H9 (cell line): ENCODE measurements around the gene PPL. TPM values are rescaled to one million over a fixed set of nuclear protein-coding genes. Genes with fewer than 3 reads are reported as not detected.

Source experiments
- DNase-seq: peaks from one replicate; pipeline ENCODE4 v3.0.0-alpha.2; 2017
- H2AFZ ChIP-seq: one replicate; pipeline ENCODE4 v1.6.1; 2013; ENCODE audit warnings: mild to moderate bottlenecking, low read length, control low read depth, moderate library complexity
- H2AK5ac ChIP-seq: 2 replicates; pipeline ENCODE4 v1.6.1; 2013; ENCODE audit warnings: low read length, control low read depth, mixed read lengths; ENCODE audit not compliant: insufficient read length
- H2BK120ac ChIP-seq: one replicate; pipeline ENCODE4 v1.6.1; 2013; ENCODE audit warnings: low read depth, mild to moderate bottlenecking, low read length, control low read depth, inconsistent platforms; ENCODE audit not compliant: poor library complexity, severe bottlenecking
- H2BK12ac ChIP-seq: 2 replicates; pipeline ENCODE4 v1.6.1; 2013; ENCODE audit warnings: low read length, control low read depth, mixed read lengths, low read depth; ENCODE audit not compliant: insufficient read length
- H2BK15ac ChIP-seq: 2 replicates; pipeline ENCODE4 v1.6.1; 2013; ENCODE audit warnings: low read depth, low read length, control low read depth
- H2BK20ac ChIP-seq: one replicate; pipeline ENCODE4 v1.6.1; 2013; ENCODE audit warnings: low read depth, mild to moderate bottlenecking, low read length, control low read depth, inconsistent platforms; ENCODE audit not compliant: poor library complexity, severe bottlenecking
- H2BK5ac ChIP-seq: 2 replicates; pipeline ENCODE4 v1.6.1; 2013; ENCODE audit warnings: low read length, control low read depth, mixed read lengths; ENCODE audit not compliant: insufficient read length
- H3K14ac ChIP-seq: 2 replicates; pipeline ENCODE4 v1.6.1; 2013; ENCODE audit warnings: low read length, control low read depth; ENCODE audit not compliant: insufficient read depth
- H3K18ac ChIP-seq: 2 replicates; pipeline ENCODE4 v1.6.1; 2013; ENCODE audit warnings: low read depth, mild to moderate bottlenecking, mixed read lengths, low read length, control low read depth; ENCODE audit not compliant: insufficient read length
- H3K23ac ChIP-seq: 2 replicates; pipeline ENCODE4 v1.6.1; 2013; ENCODE audit warnings: low read length, control low read depth, mixed read lengths, low read depth; ENCODE audit not compliant: insufficient read length
- H3K23me2 ChIP-seq: 2 replicates; pipeline ENCODE4 v1.6.1; 2013; ENCODE audit warnings: low read depth, mild to moderate bottlenecking, mixed read lengths, low read length, control low read depth; ENCODE audit not compliant: insufficient read length, poor library complexity, severe bottlenecking
- H3K27ac ChIP-seq: 2 replicates; pipeline ENCODE4 v1.5.1; 2013; ENCODE audit warnings: low read length, control low read depth, mixed read lengths, low read depth; ENCODE audit not compliant: insufficient read length
- H3K27me3 ChIP-seq: 2 replicates; pipeline ENCODE4 v1.6.1; 2013; ENCODE audit warnings: low read length, control low read depth, inconsistent platforms; ENCODE audit not compliant: insufficient read depth
- H3K4ac ChIP-seq: 2 replicates; pipeline ENCODE4 v1.6.1; 2013; ENCODE audit warnings: low read depth, mild to moderate bottlenecking, control low read depth, inconsistent platforms, low read length, moderate library complexity
- H3K4me1 ChIP-seq: 2 replicates; pipeline ENCODE4 v1.6.1; 2013; ENCODE audit warnings: low read length, control low read depth, inconsistent platforms; ENCODE audit not compliant: insufficient read depth
- H3K4me2 ChIP-seq: 2 replicates; pipeline ENCODE4 v1.6.1; 2013; ENCODE audit warnings: low read length, control low read depth, mixed read lengths; ENCODE audit not compliant: insufficient read length, insufficient read depth
- H3K56ac ChIP-seq: 2 replicates; pipeline ENCODE4 v1.6.1; 2013; ENCODE audit warnings: low read depth, mild to moderate bottlenecking, mixed read lengths, low read length, control low read depth; ENCODE audit not compliant: insufficient read length
- H3K79me1 ChIP-seq: 2 replicates; pipeline ENCODE4 v1.6.1; 2013; ENCODE audit warnings: low read depth, mild to moderate bottlenecking, moderate library complexity, low read length, control low read depth, inconsistent platforms; ENCODE audit not compliant: insufficient read depth, poor library complexity, severe bottlenecking
- H3K79me2 ChIP-seq: 2 replicates; pipeline ENCODE4 v1.6.1; 2013; ENCODE audit warnings: low read length, control low read depth, inconsistent platforms; ENCODE audit not compliant: insufficient read depth
- H3K9ac ChIP-seq: 2 replicates; pipeline ENCODE4 v1.6.1; 2013; ENCODE audit warnings: low read length, control low read depth, mixed read lengths; ENCODE audit not compliant: insufficient read length; ENCODE audit errors: extremely low read depth
- H3K9me3 ChIP-seq: one replicate; pipeline ENCODE4 v1.6.1; 2013; ENCODE audit warnings: low read depth, low read length, inconsistent platforms; ENCODE audit not compliant: control insufficient read depth
- H3T11ph ChIP-seq: one replicate; pipeline ENCODE4 v1.6.1; 2013; ENCODE audit warnings: mild to moderate bottlenecking, low read length, control low read depth, inconsistent platforms
- H4K20me1 ChIP-seq: one replicate; pipeline ENCODE4 v1.6.1; 2013; ENCODE audit not compliant: control insufficient read depth, insufficient read length, insufficient read depth
- H4K5ac ChIP-seq: 2 replicates; pipeline ENCODE4 v1.6.1; 2013; ENCODE audit warnings: low read depth, mild to moderate bottlenecking, mixed read lengths, low read length, control low read depth; ENCODE audit not compliant: insufficient read length
- H4K8ac ChIP-seq: replicated peaks from 2 replicates; pipeline ENCODE4 v1.6.1; 2013; ENCODE audit warnings: low read length, control low read depth, mixed read lengths, low read depth; ENCODE audit not compliant: insufficient read length
- H4K91ac ChIP-seq: 2 replicates; pipeline ENCODE4 v1.6.1; 2013; ENCODE audit warnings: low read depth, mild to moderate bottlenecking, moderate library complexity, mixed read lengths, low read length, control low read depth; ENCODE audit not compliant: insufficient read length
- H3K27ac Mint-ChIP-seq, 3 experiments: 2 replicates in 2 of 3; 3 replicates in 1 of 3; pipeline ENCODE4 v1.8.0; 2020 to 2021; ENCODE audit warnings: mixed read lengths in 3 of 3, mild to moderate bottlenecking in 1 of 3, moderate library complexity in 1 of 3
- H3K27me3 Mint-ChIP-seq: 2 replicates; pipeline ENCODE4 v1.8.0; 2021; ENCODE audit warnings: low read depth, mild to moderate bottlenecking, moderate library complexity, mixed read lengths
- H3K36me3 Mint-ChIP-seq, 3 experiments: 2 replicates in 2 of 3; 3 replicates in 1 of 3; pipeline ENCODE4 v1.8.0; 2020 to 2021; ENCODE audit warnings: low read depth in 3 of 3, mixed read lengths in 3 of 3; ENCODE audit not compliant: insufficient read depth in 1 of 3
- H3K4me1 Mint-ChIP-seq, 2 experiments: 2 replicates each; pipeline ENCODE4 v1.8.0; 2020; ENCODE audit warnings: mixed read lengths in 2 of 2
- H3K4me3 Mint-ChIP-seq, 2 experiments: 2 replicates in 1 of 2; 3 replicates in 1 of 2; pipeline ENCODE4 v1.8.0; 2020 to 2021; ENCODE audit warnings: mild to moderate bottlenecking in 2 of 2, mixed read lengths in 2 of 2, moderate library complexity in 1 of 2
- H3K9me3 Mint-ChIP-seq, 2 experiments: 2 replicates in 1 of 2; 3 replicates in 1 of 2; pipeline ENCODE4 v1.8.0; 2020; ENCODE audit warnings: mild to moderate bottlenecking in 2 of 2, mixed read lengths in 2 of 2, moderate library complexity in 1 of 2
- CTCF ChIP-seq: fragments of 200-600 bp; sonication (generic); conservative IDR thresholded peaks from 3 replicates; pipeline ENCODE4 v1.8.0; 2021; ENCODE audit warnings: antibody characterized with exemption, mild to moderate bottlenecking
- WGBS: extraction: QIAGEN DNeasy Blood & Tissue Kit; methylation state at CpG from one replicate; pipeline ENCODE4 v1.1.7; 2013; ENCODE audit warnings: missing lambda C conversion rate, low lambda C conversion rate, mixed read lengths; ENCODE audit not compliant: insufficient read length; ENCODE audit errors: extremely low coverage; 5-methylcytosine and 5-hydroxymethylcytosine counted together
- total RNA-seq: library from RNA; stranded (reverse); gene quantifications from 2 replicates; pipeline ENCODE4 v1.2.1, GENCODE V29; 2021

Gene PPL
- total RNA-seq, 1 experiment from 2014 or later = 29.2 TPM

GRCh38 chr16:4935241-4935855 lies 1.6 kb downstream of the PPL start:
- H3K27me3 Mint-ChIP-seq = 0 out of 2 replicates have a peak, but pooled peaks cover 2% of the 10 kb centered on the region
- Histone ChIP-seq H3T11ph (no peak overlapping the region), H3K23me2 (peaks cover 8% of the 10 kb centered on the region), H4K91ac (no peak overlapping the region), H3K79me1 (no peaks in the 10 kb centered on the region), H3K4ac (no peak overlapping the region), H2BK15ac (no peak overlapping the region), H3K9ac (no peak overlapping the region), H4K20me1 (no peaks in the 10 kb centered on the region), H2AK5ac (no peak overlapping the region), H3K4me2 (peak overlapping the region; percentile 25), H2AFZ (no peak overlapping the region), H3K56ac (no peak overlapping the region), H2BK5ac (no peak overlapping the region), H3K27ac (no peak overlapping the region), H3K4me1 (no peaks in the 10 kb centered on the region; the same call in 1 of the 2 replicates), H4K5ac (no peak overlapping the region), H4K8ac (no peak overlapping the region), H2BK120ac (no peak overlapping the region), H3K9me3 (no peaks in the 10 kb centered on the region), H3K18ac (no peak overlapping the region), H3K27me3 (no peaks in the 10 kb centered on the region), H3K79me2 (no peaks in the 10 kb centered on the region), H3K23ac (no peak overlapping the region), H2BK20ac (no peak overlapping the region), H2BK12ac (no peak overlapping the region), H3K14ac (no peak overlapping the region)
- peak overlapping the region; percentile 83 to 92; a peak in 4 of 5 replicates for H3K4me3 Mint-ChIP-seq
- H3K36me3 Mint-ChIP-seq = peaks cover 0 to 7% (median 0%) of the 10 kb centered on the region in 3 experiments; a peak in 1 of 7 replicates
- no peak overlapping the region for H3K27ac Mint-ChIP-seq
- H3K9me3 Mint-ChIP-seq = no peaks in the 10 kb centered on the region
- no peak for DNase-seq
- H3K4me1 Mint-ChIP-seq = peaks cover 8 to 15% of the 10 kb centered on the region in 2 experiments
- no peak for TF ChIP-seq CTCF
- WGBS = no CpG with 5 or more reads among the region's 19 CpGs
